Activated CD4-positive, alpha-beta memory T cell treated with anti-CD3 and anti-CD28 coated beads for 36 hours (primary cell): ENCODE data around the gene RNF227. TPM values are rescaled to one million over a fixed set of nuclear protein-coding genes. Genes with fewer than 3 reads are reported as not detected.
"Not testable (repeated sequence)": the region's sequence is repeated elsewhere in the genome, so short reads cannot be mapped to it uniquely, and the experiment has no call there.

Source experiments
- CTCF ChIA-PET: fragments of 350-600 bp; sonication (Branson Sonifier 250); formaldehyde crosslinking; loops from one replicate; lab custom pipeline; 2021; ENCODE audit warnings: antibody characterized with exemption, inconsistent platforms; lab: Charles Lee
- POLR2A ChIA-PET: fragments of 350-600 bp; sonication (Branson Sonifier 250); formaldehyde crosslinking; loops from one replicate; lab custom pipeline; 2021; ENCODE audit warnings: antibody characterized with exemption; lab: Charles Lee
- DNase-seq: peaks from one replicate; pipeline ENCODE4 v3.0.0-alpha.2; 2020
- H3K27ac Mint-ChIP-seq: one replicate; pipeline ENCODE4 v1.8.0; 2021; ENCODE audit warnings: mixed read lengths
- H3K27me3 Mint-ChIP-seq: one replicate; pipeline ENCODE4 v1.8.0; 2021; ENCODE audit warnings: mixed read lengths
- H3K36me3 Mint-ChIP-seq: one replicate; pipeline ENCODE4 v1.8.0; 2021; ENCODE audit warnings: mixed read lengths
- H3K4me1 Mint-ChIP-seq: one replicate; pipeline ENCODE4 v1.8.0; 2021; ENCODE audit warnings: low read depth, mixed read lengths
- H3K4me3 Mint-ChIP-seq: one replicate; pipeline ENCODE4 v1.8.0; 2021; ENCODE audit warnings: mild to moderate bottlenecking, mixed read lengths
- H3K9me3 Mint-ChIP-seq: one replicate; pipeline ENCODE4 v1.8.0; 2021; ENCODE audit warnings: mixed read lengths
- intact Hi-C: fragments of 100-400 bp; cut with micrococcal nuclease; formaldehyde crosslinking; loops from one replicate; pipeline ENCODE4 v1.15.1; 2023
- total RNA-seq, 2 experiments: library from RNA; stranded (reverse); gene quantifications; one replicate each; pipeline ENCODE4 v1.2.3, GENCODE V29; 2021

Gene RNF227
- total RNA-seq: 1 to 10 TPM; 2.7 to 3.3 TPM

GRCh38 chr17:7915611-7916384 is at the start of gene RNF227:
Gene RNF227, minus strand, starts transcription at chr17:7916289. Its CDS starts 94 bp downstream, at chr17:7916195.
- ChIA-PET CTCF (interaction anchor here (0.7 to 11.1 kb wide), 11 partner anchors 9 to 227 kb away, joined by 3 to 245 read pairs (median 5); partner anchors contain the start of genes CNTROB, NAA38, TRAPPC1 and WRAP53), POLR2A (interaction anchor here (1.0 to 4.3 kb wide), 8 partner anchors 9 to 74 kb away, joined by 3 to 42 read pairs (median 4); partner anchors contain the start of genes CNTROB, CYB5D1, KCNAB3 and NAA38)
- intact Hi-C loops: loop anchor here (1.0 kb wide), 2 partner anchors 17 to 28 kb away; partner anchors contain the start of gene CNTROB
- Mint-ChIP-seq H3K4me3 (peak within 1 kb of the TSS; percentile 85), H3K36me3 (peaks cover 6% of the 10 kb centered on the region), H3K27me3 (no peaks in the 10 kb centered on the region), H3K4me1 (peaks cover 29% of the 10 kb centered on the region), H3K27ac (peak within 1 kb of the TSS; percentile 86), H3K9me3 (no peaks in the 10 kb centered on the region)
- DNase-seq: peak; percentile 92

- Mint-ChIP-seq H3K4me1 (no peaks in the 10 kb centered on the region), H3K27me3 (peaks cover 9% of the 10 kb centered on the region), H3K4me3 (no peak overlapping the region), H3K9me3 (no peaks in the 10 kb centered on the region), H3K36me3 (no peaks in the 10 kb centered on the region), H3K27ac (no peak overlapping the region)
- intact Hi-C loops: no loop called here
- ChIA-PET POLR2A (no interaction called here), CTCF (interaction anchor here (0.6 to 1.2 kb wide), 3 partner anchors 14 to 96 kb away, joined by 3 to 5 read pairs (median 3); no protein-coding TSS in a partner anchor)
- DNase-seq: no peak
Observed at GRCh38 chr17:7961421-7961820, 45.3 kb upstream of the RNF227 start.

- H3K9me3 Mint-ChIP-seq: no peaks in the 10 kb centered on the region
- DNase-seq: no peak
- H3K27me3 Mint-ChIP-seq: peaks cover 9% of the 10 kb centered on the region
- H3K4me1 Mint-ChIP-seq: no peaks in the 10 kb centered on the region
- no peaks in the 10 kb centered on the region for H3K36me3 Mint-ChIP-seq
- POLR2A ChIA-PET: no interaction called here
- CTCF ChIA-PET: interaction anchor here (1.3 kb wide), 1 partner anchor 29 kb away, joined by 3 read pairs; no protein-coding TSS in a partner anchor
- intact Hi-C loops: no loop called here
- H3K4me3 Mint-ChIP-seq: no peak overlapping the region
- no peak overlapping the region for H3K27ac Mint-ChIP-seq
Observed at GRCh38 chr17:7959503-7960253, 43.6 kb upstream of the RNF227 start.

GRCh38 chr17:7956228-7956965 is 40.3 kb upstream of the RNF227 start:
- ChIA-PET POLR2A (no interaction called here), CTCF (interaction anchor here (0.6 to 0.7 kb wide), 2 partner anchors 138 to 405 kb away, joined by 3 read pairs; no protein-coding TSS in a partner anchor)
- intact Hi-C loops: no loop called here
- peaks cover 5% of the 10 kb centered on the region for H3K27me3 Mint-ChIP-seq
- no peaks in the 10 kb centered on the region for H3K9me3 Mint-ChIP-seq
- H3K4me1 Mint-ChIP-seq: peaks cover 14% of the 10 kb centered on the region
- H3K27ac Mint-ChIP-seq: no peak overlapping the region
- DNase-seq: no peak
- H3K36me3 Mint-ChIP-seq: no peaks in the 10 kb centered on the region
- no peak overlapping the region for H3K4me3 Mint-ChIP-seq

GRCh38 chr17:7955414-7956227 is 39.5 kb upstream of the RNF227 start:
- intact Hi-C loops: loop anchor here (2.0 kb wide), 1 partner anchor 33 kb away; no protein-coding TSS in a partner anchor
- peaks cover 3% of the 10 kb centered on the region for H3K27me3 Mint-ChIP-seq
- no peak overlapping the region for H3K27ac Mint-ChIP-seq
- no peaks in the 10 kb centered on the region for H3K36me3 Mint-ChIP-seq
- ChIA-PET POLR2A (no interaction called here), CTCF (interaction anchor here (0.7 kb wide), 1 partner anchor 139 kb away, joined by 3 read pairs; no protein-coding TSS in a partner anchor)
- H3K4me1 Mint-ChIP-seq: peaks cover 18% of the 10 kb centered on the region
- H3K4me3 Mint-ChIP-seq: no peak overlapping the region
- H3K9me3 Mint-ChIP-seq: no peaks in the 10 kb centered on the region
- no peak for DNase-seq

GRCh38 chr17:7953266-7953665 is 37.2 kb upstream of the RNF227 start:
- intact Hi-C loops, POLR2A ChIA-PET, H3K27me3 Mint-ChIP-seq, DNase-seq, H3K4me3 Mint-ChIP-seq, H3K9me3 Mint-ChIP-seq, H3K27ac Mint-ChIP-seq: not testable (repeated sequence)
- H3K36me3 Mint-ChIP-seq: peaks cover 19% of the 10 kb centered on the region
- peaks cover 25% of the 10 kb centered on the region for H3K4me1 Mint-ChIP-seq
- CTCF ChIA-PET: interaction anchor here (1.2 to 1.8 kb wide), 3 partner anchors 10 to 37 kb away, joined by 3 to 6 read pairs (median 6); partner anchors contain the start of gene CNTROB

- Mint-ChIP-seq H3K4me3 (no peak overlapping the region), H3K27me3 (no peaks in the 10 kb centered on the region), H3K36me3 (peaks cover 32% of the 10 kb centered on the region), H3K4me1 (peaks cover 25% of the 10 kb centered on the region), H3K27ac (peak overlapping the region; percentile 72), H3K9me3 (no peaks in the 10 kb centered on the region)
- ChIA-PET CTCF (interaction anchor here (0.9 kb wide), 1 partner anchor 15 kb away, joined by 4 read pairs; no protein-coding TSS in a partner anchor), POLR2A (interaction anchor here (1.4 kb wide), 1 partner anchor 35 kb away, joined by 4 read pairs; the partner anchor contains the start of gene RNF227)
- peak; percentile 69 for DNase-seq
- intact Hi-C loops: loop anchor here (1.0 kb wide), 1 partner anchor 38 kb away; no protein-coding TSS in a partner anchor
Observed at GRCh38 chr17:7951143-7951792, 35.2 kb upstream of the RNF227 start.

GRCh38 chr17:7950578-7950977 is 34.5 kb upstream of the RNF227 start:
- POLR2A ChIA-PET: interaction anchor here (1.4 kb wide), 1 partner anchor 35 kb away, joined by 4 read pairs; the partner anchor contains the start of gene RNF227
- H3K4me1 Mint-ChIP-seq: peaks cover 25% of the 10 kb centered on the region
- H3K9me3 Mint-ChIP-seq: no peaks in the 10 kb centered on the region
- peaks cover 39% of the 10 kb centered on the region for H3K36me3 Mint-ChIP-seq
- intact Hi-C loops: no loop called here
- no peak overlapping the region for H3K4me3 Mint-ChIP-seq
- DNase-seq: no peak
- H3K27ac Mint-ChIP-seq: no peak overlapping the region
- CTCF ChIA-PET: no interaction called here
- H3K27me3 Mint-ChIP-seq: no peaks in the 10 kb centered on the region

GRCh38 chr17:7947651-7948050 is 31.6 kb upstream of the RNF227 start:
- peaks cover 19% of the 10 kb centered on the region for H3K4me1 Mint-ChIP-seq
- H3K9me3 Mint-ChIP-seq: no peaks in the 10 kb centered on the region
- intact Hi-C loops: no loop called here
- no peak for DNase-seq
- H3K36me3 Mint-ChIP-seq: peaks cover 61% of the 10 kb centered on the region
- no peak overlapping the region for H3K27ac Mint-ChIP-seq
- no peak overlapping the region for H3K4me3 Mint-ChIP-seq
- ChIA-PET CTCF (interaction anchor here (0.9 to 1.2 kb wide), 3 partner anchors 11 to 125 kb away, joined by 3 to 4 read pairs (median 3); no protein-coding TSS in a partner anchor), POLR2A (no interaction called here)
- H3K27me3 Mint-ChIP-seq: no peaks in the 10 kb centered on the region

GRCh38 chr17:7946441-7946840 is 30.4 kb upstream of the RNF227 start:
- ChIA-PET CTCF (interaction anchor here (1.4 kb wide), 1 partner anchor 43 kb away, joined by 3 read pairs; no protein-coding TSS in a partner anchor), POLR2A (interaction anchor here (1.4 kb wide), 1 partner anchor 30 kb away, joined by 3 read pairs; the partner anchor contains the start of gene RNF227)
- Mint-ChIP-seq H3K27ac (no peak overlapping the region), H3K4me1 (peaks cover 11% of the 10 kb centered on the region), H3K27me3 (no peaks in the 10 kb centered on the region), H3K36me3 (peaks cover 64% of the 10 kb centered on the region), H3K4me3 (no peak overlapping the region), H3K9me3 (no peaks in the 10 kb centered on the region)
- DNase-seq: no peak
- intact Hi-C loops: no loop called here
